WTC11 (cell line): ENCODE data around the gene CSNK1E. TPM values are rescaled to one million over a fixed set of nuclear protein-coding genes. Genes with fewer than 3 reads are reported as not detected.

Experiments used
- ATAC-seq: fragments of 200-7000 bp; cut with Tn5 transposase; 2 replicates; pipeline ENCODE4 v1.10.0; 2021; ENCODE audit warnings: mild to moderate bottlenecking, moderate library complexity
- CTCF ChIA-PET: fragments of 300-600 bp; sonication (Branson Sonifier 250); formaldehyde crosslinking; loops from one replicate; lab custom pipeline; 2021; ENCODE audit warnings: antibody characterized with exemption; lab: Charles Lee
- POLR2A ChIA-PET: fragments of 350-600 bp; sonication (Branson Sonifier 250); formaldehyde crosslinking; loops from one replicate; lab custom pipeline; 2021; ENCODE audit warnings: antibody characterized with exemption; lab: Charles Lee
- DNase-seq: peaks from one replicate; pipeline ENCODE4 v3.0.0; 2021; ENCODE audit warnings: low spot score
- H3K27ac Mint-ChIP-seq: 2 replicates; pipeline ENCODE4 v1.8.0; 2021; ENCODE audit warnings: mixed read lengths
- H3K27me3 Mint-ChIP-seq: 2 replicates; pipeline ENCODE4 v1.8.0; 2021; ENCODE audit warnings: low read depth, mild to moderate bottlenecking, moderate library complexity, mixed read lengths
- H3K36me3 Mint-ChIP-seq: 2 replicates; pipeline ENCODE4 v1.8.0; 2021; ENCODE audit warnings: mixed read lengths
- H3K4me1 Mint-ChIP-seq: 2 replicates; pipeline ENCODE4 v1.8.0; 2022; ENCODE audit warnings: mixed read lengths
- H3K4me3 Mint-ChIP-seq: 2 replicates; pipeline ENCODE4 v1.8.0; 2021; ENCODE audit warnings: mild to moderate bottlenecking, moderate library complexity, mixed read lengths
- H3K9me3 Mint-ChIP-seq: 2 replicates; pipeline ENCODE4 v1.8.0; 2021; ENCODE audit warnings: mixed read lengths
- ATF3 ChIP-seq: sonication (generic); formaldehyde crosslinking; conservative IDR thresholded peaks from 2 replicates; pipeline ENCODE4 v1.8.1; 2022; ENCODE audit warnings: mild to moderate bottlenecking, missing genetic modification reagents
- CREB1 ChIP-seq: sonication (generic); formaldehyde crosslinking; IDR thresholded peaks from 2 replicates; pipeline ENCODE4 v1.8.0; 2023; ENCODE audit warnings: mild to moderate bottlenecking, missing genetic modification reagents
- ESRRA ChIP-seq: sonication (generic); formaldehyde crosslinking; IDR thresholded peaks from 2 replicates; pipeline ENCODE4 v1.8.1; 2022; ENCODE audit warnings: mild to moderate bottlenecking, missing genetic modification reagents, borderline replicate concordance
- GRHL2 ChIP-seq: fragments of 250-450 bp; sonication (Bioruptor Pico); IDR thresholded peaks from 2 replicates; pipeline ENCODE4 v1.8.0; 2022; ENCODE audit warnings: mild to moderate bottlenecking, moderate library complexity; ENCODE audit not compliant: insufficient replicate concordance, severe bottlenecking
- KAT7 ChIP-seq: sonication (generic); formaldehyde crosslinking; IDR thresholded peaks from 2 replicates; pipeline ENCODE4 v1.8.1; 2023; ENCODE audit warnings: missing genetic modification reagents, mild to moderate bottlenecking, borderline replicate concordance
- NFATC4 ChIP-seq: fragments of 250-450 bp; sonication (Bioruptor Pico); IDR thresholded peaks from 2 replicates; pipeline ENCODE4 v1.9.0; 2021; ENCODE audit warnings: mild to moderate bottlenecking
- NR1H2 ChIP-seq: sonication (generic); formaldehyde crosslinking; IDR thresholded peaks from 2 replicates; pipeline ENCODE4 v1.9.0; 2021; ENCODE audit warnings: mild to moderate bottlenecking, moderate library complexity, missing genetic modification reagents
- NR2C2 ChIP-seq: sonication (generic); formaldehyde crosslinking; IDR thresholded peaks from 2 replicates; pipeline ENCODE4 v1.8.0; 2022; ENCODE audit warnings: mild to moderate bottlenecking, missing genetic modification reagents
- RELA ChIP-seq: sonication (generic); formaldehyde crosslinking; IDR thresholded peaks from 2 replicates; pipeline ENCODE4 v1.8.1; 2022; ENCODE audit warnings: missing genetic modification reagents, mild to moderate bottlenecking, borderline replicate concordance
- SP1 ChIP-seq: sonication (generic); formaldehyde crosslinking; conservative IDR thresholded peaks from 2 replicates; pipeline ENCODE4 v1.8.1; 2022; ENCODE audit warnings: missing genetic modification reagents
- ZNF138 ChIP-seq: sonication (generic); formaldehyde crosslinking; conservative IDR thresholded peaks from 2 replicates; pipeline ENCODE4 v1.8.1; 2022; ENCODE audit warnings: mild to moderate bottlenecking, moderate library complexity, missing genetic modification reagents
- ZNF416 ChIP-seq: fragments of 250-450 bp; sonication (Bioruptor Pico); IDR thresholded peaks from 2 replicates; pipeline ENCODE4 v1.9.0; 2021; ENCODE audit warnings: mild to moderate bottlenecking, inconsistent platforms
- ZNF423 ChIP-seq: fragments of 250-450 bp; sonication (Bioruptor Pico); IDR thresholded peaks from 2 replicates; pipeline ENCODE4 v2.1.2; 2022; ENCODE audit warnings: mild to moderate bottlenecking, moderate library complexity
- total RNA-seq: library from RNA; stranded (reverse); gene quantifications from 3 replicates; pipeline ENCODE4 v1.2.3, GENCODE V29; 2021
- TF ChIP-seq, protein P1 (sequence below): sonication (generic); formaldehyde crosslinking; IDR thresholded peaks from 2 replicates; pipeline ENCODE4 v1.8.1; 2022; ENCODE audit warnings: mild to moderate bottlenecking, moderate library complexity, missing genetic modification reagents
- TF ChIP-seq, protein P2 (sequence below): fragments of 250-450 bp; sonication (Bioruptor Pico); conservative IDR thresholded peaks from 2 replicates; pipeline ENCODE4 v1.9.0; 2021; ENCODE audit warnings: mild to moderate bottlenecking
- TF ChIP-seq, protein P3 (sequence below): sonication (generic); formaldehyde crosslinking; IDR thresholded peaks from 2 replicates; pipeline ENCODE4 v1.8.0; 2023; ENCODE audit warnings: mild to moderate bottlenecking, missing genetic modification reagents
- TF ChIP-seq, protein P4 (sequence below): sonication (generic); formaldehyde crosslinking; IDR thresholded peaks from 2 replicates; pipeline ENCODE4 v1.8.1; 2022; ENCODE audit warnings: low read depth, mild to moderate bottlenecking, moderate library complexity, missing genetic modification reagents, borderline replicate concordance
- TF ChIP-seq, protein P5 (sequence below): sonication (generic); formaldehyde crosslinking; IDR thresholded peaks from 2 replicates; pipeline ENCODE4 v1.8.1; 2023; ENCODE audit warnings: mild to moderate bottlenecking, missing genetic modification reagents

CSNK1E gene
- total RNA-seq, 1 experiment from 2014 or later = 265 TPM

DNA sequence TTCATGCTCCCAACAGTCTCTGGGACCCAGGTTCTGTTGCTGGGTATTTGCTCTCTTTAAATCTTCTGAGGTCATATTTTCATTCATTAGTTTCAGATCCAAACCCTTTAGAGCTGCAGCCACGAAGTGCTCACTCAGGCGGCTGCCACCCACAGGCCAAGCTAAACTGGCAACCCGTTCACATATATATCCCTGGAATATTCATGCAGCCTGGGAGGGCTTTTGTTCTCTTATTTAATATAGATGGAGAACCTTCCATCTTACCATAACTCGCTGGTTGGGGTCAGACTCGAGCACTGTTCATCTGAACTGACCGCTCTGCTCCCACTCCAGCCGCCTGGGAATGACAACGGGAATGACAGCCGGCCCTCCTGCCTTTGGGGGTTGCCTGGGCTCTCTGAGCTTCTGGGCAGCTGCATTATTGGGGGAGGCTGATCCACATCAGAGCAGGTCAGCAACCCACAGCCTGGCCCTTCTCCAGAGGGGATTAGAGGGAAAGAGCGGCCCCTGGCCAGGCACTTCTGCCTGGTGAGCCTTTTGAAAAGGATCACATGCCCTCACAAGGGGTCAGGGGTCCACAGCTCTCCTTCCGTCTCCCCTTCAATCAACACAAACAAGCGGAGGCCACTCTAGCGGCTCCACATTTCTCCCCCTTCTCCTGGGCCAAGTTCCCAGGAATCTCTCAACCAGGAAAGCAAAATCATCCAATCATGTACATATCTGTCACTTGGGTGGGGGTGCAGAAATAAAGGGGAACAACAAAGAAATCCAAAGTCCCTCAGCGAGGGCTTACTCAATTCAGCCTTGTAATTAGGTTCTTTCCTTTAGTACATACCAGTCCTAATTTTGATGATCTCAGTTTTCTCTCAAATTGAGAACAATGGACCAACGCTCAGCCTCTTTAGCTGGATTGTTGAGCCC is 56.2 kb downstream of the CSNK1E start:
- ATAC-seq (no peak), DNase-seq (no peak)
- H3K27me3 Mint-ChIP-seq = no peaks in the 10 kb centered on the region
- ChIA-PET POLR2A (interaction anchor here (1.0 kb wide), 1 partner anchor 75 kb away, joined by 3 read pairs; no protein-coding TSS in a partner anchor), CTCF (interaction anchor here (0.6 to 3.2 kb wide), 12 partner anchors 10 to 209 kb away, joined by 3 to 27 read pairs (median 4); no protein-coding TSS in a partner anchor)
- H3K9me3 Mint-ChIP-seq = no peaks in the 10 kb centered on the region
- H3K27ac Mint-ChIP-seq = peak overlapping the region; percentile 43
- TF ChIP-seq ZNF416 (CRISPR knock-in tag) (no peak), NR1H2 (CRISPR knock-in tag) (no peak), RELA (no peak), ATF3 (CRISPR knock-in tag) (no peak), NR2C2 (CRISPR knock-in tag) (no peak), SP1 (CRISPR knock-in tag) (no peak), NFATC4 (CRISPR knock-in tag) (no peak), ZNF138 (CRISPR knock-in tag) (no peak), ESRRA (CRISPR knock-in tag) (no peak), CREB1 (CRISPR knock-in tag) (no peak), ZNF423 (CRISPR knock-in tag) (no peak), GRHL2 (CRISPR knock-in tag) (no peak), KAT7 (CRISPR knock-in tag) (no peak)
- TF ChIP-seq, protein P1, sequence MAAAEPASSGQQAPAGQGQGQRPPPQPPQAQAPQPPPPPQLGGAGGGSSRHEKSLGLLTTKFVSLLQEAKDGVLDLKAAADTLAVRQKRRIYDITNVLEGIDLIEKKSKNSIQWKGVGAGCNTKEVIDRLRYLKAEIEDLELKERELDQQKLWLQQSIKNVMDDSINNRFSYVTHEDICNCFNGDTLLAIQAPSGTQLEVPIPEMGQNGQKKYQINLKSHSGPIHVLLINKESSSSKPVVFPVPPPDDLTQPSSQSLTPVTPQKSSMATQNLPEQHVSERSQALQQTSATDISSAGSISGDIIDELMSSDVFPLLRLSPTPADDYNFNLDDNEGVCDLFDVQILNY (CRISPR knock-in tag) = no peak
- TF ChIP-seq, protein P2, sequence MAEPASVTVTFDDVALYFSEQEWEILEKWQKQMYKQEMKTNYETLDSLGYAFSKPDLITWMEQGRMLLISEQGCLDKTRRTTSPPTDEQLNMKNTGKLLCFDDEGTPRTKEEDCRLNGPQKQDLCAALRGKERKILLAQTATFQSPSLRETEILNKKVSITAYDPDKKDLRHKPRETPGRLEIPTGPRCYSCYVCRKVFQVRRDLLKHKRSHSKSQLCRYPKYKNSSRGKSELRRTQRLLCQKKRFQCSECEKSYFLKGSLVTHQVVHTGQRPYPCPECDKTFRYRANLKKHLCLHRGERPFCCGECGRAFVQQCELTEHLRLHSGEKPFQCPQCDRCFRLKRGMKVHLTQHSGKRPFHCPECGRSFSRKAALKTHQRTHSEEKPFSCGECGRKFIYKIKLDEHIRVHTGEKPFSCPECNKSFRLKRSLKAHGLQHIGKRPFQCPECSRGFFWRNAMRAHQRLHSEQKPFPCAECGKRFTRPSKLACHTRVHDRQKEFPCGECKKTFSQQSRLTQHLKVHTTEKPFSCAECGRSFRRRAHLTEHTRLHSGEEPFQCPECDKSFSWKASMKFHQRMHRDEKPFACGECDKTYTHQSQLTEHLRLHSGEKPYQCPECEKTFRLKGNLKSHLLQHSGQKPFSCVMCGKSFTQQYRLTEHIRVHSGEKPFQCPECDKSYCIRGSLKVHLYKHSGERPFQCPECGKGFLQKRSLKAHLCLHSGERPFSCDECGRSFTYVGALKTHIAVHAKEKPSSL = no peak
- TF ChIP-seq, protein P3, sequence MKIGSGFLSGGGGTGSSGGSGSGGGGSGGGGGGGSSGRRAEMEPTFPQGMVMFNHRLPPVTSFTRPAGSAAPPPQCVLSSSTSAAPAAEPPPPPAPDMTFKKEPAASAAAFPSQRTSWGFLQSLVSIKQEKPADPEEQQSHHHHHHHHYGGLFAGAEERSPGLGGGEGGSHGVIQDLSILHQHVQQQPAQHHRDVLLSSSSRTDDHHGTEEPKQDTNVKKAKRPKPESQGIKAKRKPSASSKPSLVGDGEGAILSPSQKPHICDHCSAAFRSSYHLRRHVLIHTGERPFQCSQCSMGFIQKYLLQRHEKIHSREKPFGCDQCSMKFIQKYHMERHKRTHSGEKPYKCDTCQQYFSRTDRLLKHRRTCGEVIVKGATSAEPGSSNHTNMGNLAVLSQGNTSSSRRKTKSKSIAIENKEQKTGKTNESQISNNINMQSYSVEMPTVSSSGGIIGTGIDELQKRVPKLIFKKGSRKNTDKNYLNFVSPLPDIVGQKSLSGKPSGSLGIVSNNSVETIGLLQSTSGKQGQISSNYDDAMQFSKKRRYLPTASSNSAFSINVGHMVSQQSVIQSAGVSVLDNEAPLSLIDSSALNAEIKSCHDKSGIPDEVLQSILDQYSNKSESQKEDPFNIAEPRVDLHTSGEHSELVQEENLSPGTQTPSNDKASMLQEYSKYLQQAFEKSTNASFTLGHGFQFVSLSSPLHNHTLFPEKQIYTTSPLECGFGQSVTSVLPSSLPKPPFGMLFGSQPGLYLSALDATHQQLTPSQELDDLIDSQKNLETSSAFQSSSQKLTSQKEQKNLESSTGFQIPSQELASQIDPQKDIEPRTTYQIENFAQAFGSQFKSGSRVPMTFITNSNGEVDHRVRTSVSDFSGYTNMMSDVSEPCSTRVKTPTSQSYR (CRISPR knock-in tag) = no peak
- TF ChIP-seq, protein P4, sequence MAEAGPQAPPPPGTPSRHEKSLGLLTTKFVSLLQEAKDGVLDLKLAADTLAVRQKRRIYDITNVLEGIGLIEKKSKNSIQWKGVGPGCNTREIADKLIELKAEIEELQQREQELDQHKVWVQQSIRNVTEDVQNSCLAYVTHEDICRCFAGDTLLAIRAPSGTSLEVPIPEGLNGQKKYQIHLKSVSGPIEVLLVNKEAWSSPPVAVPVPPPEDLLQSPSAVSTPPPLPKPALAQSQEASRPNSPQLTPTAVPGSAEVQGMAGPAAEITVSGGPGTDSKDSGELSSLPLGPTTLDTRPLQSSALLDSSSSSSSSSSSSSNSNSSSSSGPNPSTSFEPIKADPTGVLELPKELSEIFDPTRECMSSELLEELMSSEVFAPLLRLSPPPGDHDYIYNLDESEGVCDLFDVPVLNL = no peak
- peaks cover 52% of the 10 kb centered on the region for H3K4me1 Mint-ChIP-seq
- no peak overlapping the region for H3K4me3 Mint-ChIP-seq
- peaks cover 5% of the 10 kb centered on the region; the same call in 1 of the 2 replicates for H3K36me3 Mint-ChIP-seq

DNA sequence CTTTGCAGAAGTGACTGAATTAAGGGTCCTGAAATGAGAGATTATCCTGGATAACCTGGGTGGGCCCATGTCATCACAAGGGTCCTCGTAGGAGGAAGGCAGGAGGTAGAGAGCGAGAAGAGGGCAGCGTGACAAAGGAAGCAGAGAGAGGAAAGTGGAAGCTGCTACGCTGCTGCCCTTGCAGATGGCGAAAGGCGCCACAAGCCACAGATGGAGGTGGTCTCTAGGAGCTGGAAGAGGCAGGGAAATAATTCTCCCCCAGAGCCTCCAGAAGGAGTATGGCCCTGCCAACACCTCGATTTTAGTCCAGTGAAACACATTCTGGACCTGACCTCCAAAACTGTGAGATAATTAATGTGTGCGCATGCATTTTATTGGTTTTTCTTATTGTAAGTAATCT is 57.9 kb downstream of the CSNK1E start:
- TF ChIP-seq, protein P5, sequence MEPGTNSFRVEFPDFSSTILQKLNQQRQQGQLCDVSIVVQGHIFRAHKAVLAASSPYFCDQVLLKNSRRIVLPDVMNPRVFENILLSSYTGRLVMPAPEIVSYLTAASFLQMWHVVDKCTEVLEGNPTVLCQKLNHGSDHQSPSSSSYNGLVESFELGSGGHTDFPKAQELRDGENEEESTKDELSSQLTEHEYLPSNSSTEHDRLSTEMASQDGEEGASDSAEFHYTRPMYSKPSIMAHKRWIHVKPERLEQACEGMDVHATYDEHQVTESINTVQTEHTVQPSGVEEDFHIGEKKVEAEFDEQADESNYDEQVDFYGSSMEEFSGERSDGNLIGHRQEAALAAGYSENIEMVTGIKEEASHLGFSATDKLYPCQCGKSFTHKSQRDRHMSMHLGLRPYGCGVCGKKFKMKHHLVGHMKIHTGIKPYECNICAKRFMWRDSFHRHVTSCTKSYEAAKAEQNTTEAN (CRISPR knock-in tag) = no peak
- TF ChIP-seq, all 79 proteins: peak for 0
- H3K27me3 Mint-ChIP-seq = no peaks in the 10 kb centered on the region
- H3K36me3 Mint-ChIP-seq = peaks cover 5% of the 10 kb centered on the region; the same call in 1 of the 2 replicates
- H3K27ac Mint-ChIP-seq = peak overlapping the region; percentile 83
- DNase-seq (no peak), ATAC-seq (no peak)
- no peak overlapping the region for H3K4me3 Mint-ChIP-seq
- ChIA-PET POLR2A (no interaction called here), CTCF (interaction anchor here (0.6 kb wide), 1 partner anchor 315 kb away, joined by 4 read pairs; no protein-coding TSS in a partner anchor)
- H3K9me3 Mint-ChIP-seq = no peaks in the 10 kb centered on the region
- peaks cover 41% of the 10 kb centered on the region for H3K4me1 Mint-ChIP-seq
